SK-N-MC (cell line): Measurements from ENCODE around the gene ARMH3.

Experiments used
- EZH2 ChIP-seq: fragments of 200-600 bp; sonication (generic); IDR thresholded peaks from one replicate; pipeline ENCODE4 v1.6.1; 2017; ENCODE audit warnings: antibody characterized with exemption
- FOXP2 ChIP-seq: optimal IDR thresholded peaks from 2 replicates; pipeline ENCODE3; 2011; ENCODE audit warnings: mild to moderate bottlenecking, moderate library complexity; ENCODE audit not compliant: insufficient read depth; ENCODE audit errors: extremely low read length, control extremely low read depth
- POLR2AphosphoS5 ChIP-seq: IDR thresholded peaks from 2 replicates; pipeline ENCODE4 v1.6.1; 2012; ENCODE audit warnings: mild to moderate bottlenecking, low read depth, low read length, borderline replicate concordance

DNA sequence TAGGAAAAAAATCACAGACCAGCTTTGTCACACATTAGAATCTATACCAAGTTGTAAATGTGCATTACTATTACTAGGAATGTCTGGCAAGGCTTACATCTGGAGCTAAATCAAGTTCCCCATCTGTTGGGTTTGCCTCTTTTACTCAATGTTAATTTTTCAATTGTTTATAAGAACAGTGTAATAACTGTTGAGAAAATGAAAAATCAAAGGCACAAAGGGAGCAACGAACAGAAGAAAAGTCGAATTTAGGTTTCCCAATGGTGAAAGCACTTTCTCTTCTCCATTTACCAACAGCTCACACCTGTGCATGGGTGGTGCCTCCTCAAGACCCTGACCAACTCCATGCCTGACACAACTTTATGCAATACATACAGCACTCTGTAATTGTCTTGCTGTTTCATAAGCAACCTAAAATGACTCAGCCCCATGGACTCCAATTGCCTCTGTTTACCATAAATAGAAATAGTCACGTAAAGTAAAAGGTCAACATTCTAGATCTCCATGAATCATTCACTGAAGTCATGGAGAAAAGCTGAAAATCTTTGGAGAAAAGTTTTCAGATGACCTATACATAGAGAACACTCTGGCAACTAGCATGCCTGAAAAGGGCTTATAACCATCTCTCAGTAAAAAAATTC lies 116.8 kb downstream of the ARMH3 start:
- TF ChIP-seq POLR2AphosphoS5, result no peak
- TF ChIP-seq EZH2, result no peak
- no peak for TF ChIP-seq FOXP2
